ENCODE measurements around the gene SLC26A6. TPM values are rescaled to one million over a fixed set of nuclear protein-coding genes. Genes with fewer than 3 reads are reported as not detected.

Gene SLC26A6
- total RNA-seq, 2 donors from 2014 or later = 94.9 to 112 TPM

GRCh38 chr3:48593337-48593736 is 41.9 kb downstream of the SLC26A6 start:
- H3K27ac ChIP-seq = no peak overlapping the region
- intact Hi-C loops (cut with DNase I) = no loop called here
- DNase-seq = no peak
- no peak overlapping the region for H3K9ac ChIP-seq (ENCODE audit: low read depth in 2 of 2, low read length in 2 of 2)
- H3K36me3 ChIP-seq = no peaks in the 10 kb centered on the region
- no peak for TF ChIP-seq CTCF (IDR thresholded peaks at IDR 0.05)
- H3K27me3 ChIP-seq = peaks cover 9% of the 10 kb centered on the region
- H3K4me3 ChIP-seq = no peak overlapping the region
- H3K4me1 ChIP-seq = peaks cover 3% of the 10 kb centered on the region
- H3K9me3 ChIP-seq = no peaks in the 10 kb centered on the region

GRCh38 chr3:48592519-48593087 is 42.7 kb downstream of the SLC26A6 start:
- H3K27ac ChIP-seq = no peak overlapping the region
- peaks cover 3% of the 10 kb centered on the region for H3K4me1 ChIP-seq
- no peaks in the 10 kb centered on the region for H3K36me3 ChIP-seq
- intact Hi-C loops (cut with DNase I) = no loop called here
- no peak for TF ChIP-seq CTCF (IDR thresholded peaks at IDR 0.05)
- no peak overlapping the region for H3K9ac ChIP-seq (ENCODE audit: low read depth in 2 of 2, low read length in 2 of 2)
- no peaks in the 10 kb centered on the region for H3K9me3 ChIP-seq
- no peak overlapping the region for H3K4me3 ChIP-seq
- DNase-seq = no peak
- H3K27me3 ChIP-seq = peaks cover 9% of the 10 kb centered on the region

- TF ChIP-seq CTCF (IDR thresholded peaks at IDR 0.05) = no peak
- no peak for DNase-seq
- H3K9ac ChIP-seq (ENCODE audit: low read depth in 2 of 2, low read length in 2 of 2) = no peak overlapping the region
- H3K9me3 ChIP-seq = no peaks in the 10 kb centered on the region
- intact Hi-C loops (cut with DNase I) = no loop called here
- H3K4me3 ChIP-seq = no peak overlapping the region
- peaks cover 9% of the 10 kb centered on the region for H3K27me3 ChIP-seq
- H3K27ac ChIP-seq = no peak overlapping the region
- H3K4me1 ChIP-seq = peaks cover 3% of the 10 kb centered on the region
- H3K36me3 ChIP-seq = no peaks in the 10 kb centered on the region
Observed at GRCh38 chr3:48591886-48592518, 43.3 kb downstream of the SLC26A6 start.

- no peak for DNase-seq
- Histone ChIP-seq H3K4me1 (peaks cover 3% of the 10 kb centered on the region), H3K9me3 (no peaks in the 10 kb centered on the region), H3K27me3 (peaks cover 9% of the 10 kb centered on the region), H3K4me3 (no peak overlapping the region), H3K36me3 (no peaks in the 10 kb centered on the region), H3K9ac (ENCODE audit: low read depth in 2 of 2, low read length in 2 of 2) (no peak overlapping the region), H3K27ac (no peak overlapping the region)
- intact Hi-C loops (cut with DNase I) = no loop called here
- no peak for TF ChIP-seq CTCF (IDR thresholded peaks at IDR 0.05)
Observed at GRCh38 chr3:48591436-48591835, 43.8 kb downstream of the SLC26A6 start.

- Histone ChIP-seq H3K27me3 (no peaks in the 10 kb centered on the region), H3K4me3 (no peak overlapping the region), H3K4me1 (no peaks in the 10 kb centered on the region), H3K9me3 (no peaks in the 10 kb centered on the region), H3K36me3 (no peaks in the 10 kb centered on the region), H3K27ac (no peak overlapping the region), H3K9ac (ENCODE audit: low read depth in 2 of 2, low read length in 2 of 2) (no peak overlapping the region)
- TF ChIP-seq CTCF (IDR thresholded peaks at IDR 0.05) = no peak
- no peak for DNase-seq
- intact Hi-C loops (cut with DNase I) = no loop called here
Observed at GRCh38 chr3:48588230-48588629, 47.0 kb downstream of the SLC26A6 start.

All from colonic mucosa (tissue), 4 donors.